GM18519 (cell line): ENCODE data around the gene CHP1.
"Not testable (repeated sequence)": the region's sequence is repeated elsewhere in the genome, so short reads cannot be mapped to it uniquely, and the experiment has no call there.

Experiments
- ATAC-seq: cut with Tn5 transposase; IDR thresholded peaks from one replicate; pipeline ENCODE4 v1.9.1; 2021; ENCODE audit warnings: mild to moderate bottlenecking, moderate library complexity; ENCODE audit not compliant: unreplicated experiment, low FRiP score

The CHP1 gene

DNA sequence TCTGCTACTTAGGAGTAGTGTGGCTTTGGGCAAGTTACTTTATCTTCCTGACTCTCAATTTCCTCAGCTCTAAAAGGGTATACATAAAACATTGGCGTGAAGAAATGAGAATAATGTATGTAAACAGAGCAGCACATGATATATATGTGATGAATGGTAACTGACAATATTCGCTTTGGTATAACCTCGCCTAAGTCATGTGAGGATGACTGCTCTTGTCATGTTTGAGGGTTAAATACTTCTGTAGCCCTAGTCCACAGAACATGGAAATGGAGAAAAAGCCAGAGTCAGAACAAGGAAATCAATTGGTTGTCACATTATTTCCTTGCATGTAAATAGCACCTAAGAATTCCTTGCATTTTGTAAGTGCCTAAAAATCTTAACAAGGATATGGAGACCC lies 25.0 kb downstream of the CHP1 start:
- no peak for ATAC-seq

DNA sequence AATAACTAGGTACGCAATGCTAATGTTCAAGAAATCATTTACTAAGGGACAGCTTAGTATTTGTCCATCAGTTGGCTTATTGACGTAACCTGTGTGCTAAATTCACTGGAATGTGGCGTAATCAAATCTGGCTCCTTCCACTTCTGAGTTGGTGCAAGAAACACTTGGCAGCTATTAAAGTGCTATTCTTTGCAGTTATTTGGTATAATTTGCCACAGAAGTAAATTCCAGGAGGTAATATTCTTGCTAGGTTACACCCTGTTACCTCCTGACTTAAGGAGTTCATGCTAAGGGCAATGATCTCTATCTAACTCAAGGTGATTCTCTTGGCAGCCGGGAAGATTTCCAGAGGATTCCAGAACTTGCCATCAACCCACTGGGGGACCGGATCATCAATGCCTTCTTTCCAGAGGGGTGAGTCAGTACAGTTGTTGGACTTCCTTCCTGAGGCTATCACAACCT lies 25.5 kb downstream of the CHP1 start:
- no peak for ATAC-seq

DNA sequence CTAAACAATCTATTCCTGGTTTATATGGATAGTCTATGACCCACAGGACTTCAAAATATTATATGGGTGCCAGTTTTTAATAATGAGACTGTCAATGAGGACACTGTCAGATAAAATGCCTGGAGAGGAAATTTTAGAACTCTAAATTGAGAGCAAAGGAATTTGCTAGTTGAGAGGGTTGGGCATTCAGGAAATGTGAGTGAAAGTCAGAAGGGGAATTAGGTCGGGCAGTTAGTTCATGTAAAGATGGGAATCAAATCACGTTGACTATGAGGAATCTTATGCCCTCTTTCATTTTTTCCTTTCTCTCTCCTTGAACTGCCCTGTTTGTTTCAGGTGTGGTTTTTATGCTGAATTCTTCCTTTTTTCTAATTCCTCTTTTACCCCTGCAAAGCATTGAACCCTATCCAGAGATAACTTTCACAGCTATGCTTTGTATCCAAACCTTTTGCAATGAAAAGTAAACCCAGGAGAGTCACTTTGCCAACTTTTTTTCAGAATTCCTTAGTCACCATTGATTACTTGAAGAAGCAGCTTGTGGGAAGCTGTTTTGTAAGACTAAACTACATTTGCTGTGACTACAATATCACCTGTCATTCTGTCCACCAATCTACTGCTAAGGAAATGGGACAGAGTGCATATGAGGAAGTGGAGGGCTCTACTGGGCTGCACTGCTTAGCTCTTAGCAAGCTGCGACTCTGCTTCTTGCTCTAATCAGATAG lies 27.8 kb downstream of the CHP1 start:
- no peak for ATAC-seq

DNA sequence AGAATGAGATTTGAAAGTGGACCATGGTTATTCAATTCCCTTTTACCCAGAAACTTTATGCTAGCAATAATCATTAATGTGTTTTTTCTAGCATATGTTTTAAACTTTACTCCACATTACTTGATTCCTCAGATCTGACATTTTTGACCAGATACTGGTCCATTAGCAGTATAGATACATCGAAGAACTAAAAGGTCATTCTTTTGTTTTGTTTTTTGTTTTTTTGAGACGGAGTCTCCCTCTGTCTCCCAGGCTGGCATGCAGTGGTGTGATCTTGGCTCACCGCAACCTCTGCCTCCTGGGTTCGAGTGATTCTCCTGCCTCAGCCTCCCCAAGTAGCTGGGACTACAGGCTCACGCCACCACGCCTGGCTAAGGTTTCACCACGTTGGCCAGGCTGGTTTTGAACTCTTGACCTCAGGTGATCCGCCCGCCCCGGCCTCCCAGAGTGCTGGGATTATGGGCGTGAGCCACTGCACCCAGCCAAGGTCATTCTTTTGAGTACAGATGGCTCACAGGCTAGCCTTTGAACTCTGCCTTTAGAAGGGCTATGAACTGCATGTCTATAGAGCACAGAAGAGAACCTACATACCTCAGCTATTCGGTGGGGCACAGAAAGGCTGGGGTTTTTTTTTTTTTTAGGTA lies 28.6 kb downstream of the CHP1 start:
- ATAC-seq: no peak

DNA sequence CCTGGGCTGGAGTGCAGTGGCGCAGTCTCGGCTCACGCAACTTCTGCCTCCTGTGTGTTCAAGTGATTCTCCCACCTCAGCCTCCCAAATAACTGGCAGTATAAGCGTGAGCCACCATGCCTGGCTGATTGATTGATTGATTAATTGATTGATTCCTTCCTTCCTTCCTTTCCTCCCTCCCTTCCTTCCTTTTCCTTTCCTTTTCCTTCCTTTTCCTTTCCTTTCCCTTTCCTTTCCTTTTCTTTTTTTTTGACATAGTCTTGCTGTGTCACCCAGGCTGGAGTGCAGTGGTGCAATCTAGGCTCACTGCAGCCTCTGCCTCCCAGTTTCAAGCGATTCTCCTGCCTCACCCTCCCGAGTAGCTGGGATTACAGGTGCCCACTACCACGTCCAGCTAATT lies 29.9 kb downstream of the CHP1 start:
- not testable (repeated sequence) for ATAC-seq

DNA sequence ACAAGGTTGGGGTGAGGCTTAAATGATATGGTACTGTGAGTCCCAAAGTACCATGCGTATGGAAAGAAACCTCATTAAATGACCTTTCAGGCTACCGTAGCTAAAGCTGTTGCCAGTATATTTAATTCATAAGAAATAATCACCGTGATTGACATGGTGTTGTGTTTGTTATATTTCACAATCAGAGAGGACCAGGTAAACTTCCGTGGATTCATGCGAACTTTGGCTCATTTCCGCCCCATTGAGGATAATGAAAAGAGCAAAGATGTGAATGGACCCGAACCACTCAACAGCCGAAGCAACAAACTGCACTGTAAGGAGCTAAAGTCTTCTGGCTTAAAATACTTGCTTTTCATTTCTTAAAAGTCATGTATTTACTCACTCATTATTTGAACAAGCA lies 31.5 kb downstream of the CHP1 start:
- ATAC-seq: no peak

DNA sequence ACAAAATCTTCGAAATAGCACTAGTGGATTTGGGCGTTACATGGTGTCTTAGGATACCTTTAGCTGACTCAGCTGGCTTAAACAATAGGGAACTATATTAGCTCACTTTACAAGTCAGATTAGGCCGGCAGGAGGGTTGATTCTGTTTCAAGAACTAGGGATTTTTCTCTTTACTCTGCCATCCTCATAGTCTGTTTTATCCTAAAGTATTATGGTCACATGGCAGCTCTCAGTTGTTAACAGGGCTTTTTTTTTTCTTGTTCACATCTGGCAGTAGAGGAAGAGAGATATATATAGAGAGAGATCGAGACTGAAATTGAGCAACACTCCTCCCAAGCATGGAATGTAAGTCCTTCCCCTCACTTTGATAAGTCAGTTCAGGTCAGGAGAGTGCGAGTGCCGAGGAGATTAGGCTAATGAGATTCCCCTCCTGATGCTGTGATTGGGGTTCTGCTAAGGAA lies 32.9 kb downstream of the CHP1 start:
- ATAC-seq: no peak

DNA sequence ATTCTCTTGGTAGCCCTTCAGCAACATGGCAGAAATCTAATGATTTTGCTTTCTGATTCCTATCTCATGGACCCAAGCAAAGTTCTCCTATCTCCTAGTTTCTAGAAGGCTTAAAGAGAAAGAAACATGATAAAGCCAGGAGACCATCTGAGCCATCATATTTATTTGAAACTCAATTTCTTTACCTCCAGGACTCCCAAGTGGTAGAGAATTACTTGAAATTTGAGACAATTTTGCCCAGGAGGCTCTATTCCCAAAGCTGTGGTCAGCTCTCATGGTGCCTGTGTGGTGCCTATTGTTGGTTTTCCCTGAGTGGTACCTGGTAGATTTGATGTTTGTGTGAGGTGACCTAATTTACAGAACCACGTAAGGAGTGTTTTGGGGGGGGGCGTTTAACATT lies 38.8 kb downstream of the CHP1 start:
- no peak for ATAC-seq

DNA sequence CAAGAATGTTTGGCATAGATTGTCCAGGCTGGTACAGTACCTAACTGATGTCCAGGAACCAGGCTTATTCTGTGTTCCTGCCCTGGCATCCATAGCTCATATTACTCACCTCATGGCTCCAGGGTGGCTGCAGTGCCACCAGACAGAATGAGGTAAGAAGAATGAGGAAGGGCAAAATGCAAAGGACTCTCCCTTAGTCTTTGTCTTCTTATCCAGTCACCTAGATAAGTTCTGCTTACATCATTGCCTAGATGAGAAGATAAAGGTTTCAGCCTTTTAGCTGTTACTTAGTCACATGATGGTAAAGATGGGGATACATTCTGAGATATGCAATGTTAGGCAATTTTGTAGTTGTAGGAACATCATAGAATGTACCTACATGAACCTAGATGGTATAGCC lies 45.8 kb downstream of the CHP1 start:
- ATAC-seq: no peak

DNA sequence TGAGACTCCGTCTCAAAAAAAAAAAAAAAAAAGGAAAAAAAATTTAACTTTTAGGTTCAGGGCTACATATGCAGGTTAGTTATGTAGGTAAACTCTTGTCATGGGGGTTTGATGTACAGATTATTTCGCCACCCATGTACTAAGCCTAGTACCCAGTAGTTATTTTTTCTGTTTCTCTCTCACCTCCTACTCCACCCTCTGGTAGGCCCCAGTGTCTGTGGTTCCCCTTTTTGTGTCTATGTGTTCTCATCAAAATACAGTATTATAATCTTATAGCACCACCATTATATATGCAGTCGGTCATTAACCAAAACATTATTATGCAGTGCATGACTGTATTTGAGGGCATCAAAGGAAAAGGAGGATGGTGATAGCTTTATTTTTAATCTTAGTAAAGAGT lies 47.3 kb downstream of the CHP1 start:
- no peak for ATAC-seq

DNA sequence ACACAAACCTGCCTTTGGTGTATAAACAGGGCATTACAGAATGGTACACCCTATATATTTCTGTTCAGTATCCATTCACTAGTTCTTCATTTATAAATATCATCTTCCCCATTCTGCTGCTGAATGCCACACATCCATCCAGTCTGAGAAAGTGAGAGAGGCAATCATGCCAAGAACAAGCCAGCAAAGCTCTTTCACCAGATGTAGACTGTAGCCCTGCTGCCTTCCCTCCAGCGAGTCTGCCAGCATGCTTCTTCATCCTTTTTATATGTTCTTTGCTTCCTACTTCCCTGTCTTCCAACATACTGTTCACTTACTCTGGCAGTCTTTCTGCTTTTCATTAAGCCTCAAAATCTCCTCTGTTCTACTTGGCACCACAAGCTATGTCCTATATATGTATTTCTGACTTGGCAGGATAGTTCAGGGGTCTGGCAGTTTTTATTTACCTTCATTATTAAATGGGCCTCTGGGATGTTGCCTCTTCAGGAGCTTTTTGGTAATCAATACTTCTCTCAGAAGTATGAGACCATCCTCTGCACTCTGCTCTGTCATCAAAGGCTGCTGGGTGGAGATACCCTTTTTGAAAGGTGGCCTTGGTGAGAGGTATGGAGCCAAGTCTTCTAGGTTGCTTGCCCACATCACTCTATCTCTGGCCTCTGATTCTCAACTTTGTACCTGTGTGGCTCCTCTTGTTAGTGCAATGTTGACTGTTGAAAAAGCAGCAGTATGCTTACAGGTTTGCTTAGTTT lies 48.6 kb downstream of the CHP1 start:
- ATAC-seq: no peak

DNA sequence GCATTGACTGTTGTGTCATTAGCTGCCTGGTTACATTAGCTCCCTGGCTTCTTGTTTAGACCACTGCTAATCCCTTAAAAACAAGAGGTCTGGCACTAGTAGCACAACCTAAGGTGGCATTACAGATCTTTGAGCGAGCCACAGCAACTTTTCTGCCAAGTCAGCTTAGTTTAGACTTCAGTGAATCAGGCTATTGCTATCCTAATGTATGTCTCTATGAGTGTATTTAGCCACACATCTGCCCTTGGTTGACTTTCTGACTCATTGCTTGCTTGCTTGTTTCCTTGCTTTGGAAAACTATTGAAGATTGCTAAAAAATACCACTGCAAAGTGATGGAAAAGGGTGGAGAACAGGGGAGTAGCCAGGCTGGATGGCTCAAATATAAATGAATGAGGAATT lies 50.2 kb downstream of the CHP1 start:
- no peak for ATAC-seq

DNA sequence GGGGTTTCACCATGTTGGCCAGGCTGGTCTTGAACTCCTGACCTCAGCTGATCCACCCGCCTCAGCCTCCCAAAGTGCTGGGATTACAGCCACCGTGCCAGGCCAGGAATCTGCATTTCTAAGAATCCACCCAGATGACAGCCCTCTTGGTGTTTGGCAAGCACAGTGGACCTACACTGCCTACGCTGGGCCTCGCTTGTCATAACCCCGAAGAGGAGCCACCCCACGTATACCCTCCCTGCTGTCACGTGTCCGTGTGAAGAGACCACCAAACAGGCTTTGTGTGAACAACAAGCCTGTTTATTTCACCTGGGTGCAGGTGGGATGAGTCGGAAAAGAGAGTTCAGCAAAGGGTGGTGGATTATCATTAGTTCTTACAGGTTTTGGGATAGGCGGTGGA lies 51.4 kb downstream of the CHP1 start:
- ATAC-seq: not testable (repeated sequence)

DNA sequence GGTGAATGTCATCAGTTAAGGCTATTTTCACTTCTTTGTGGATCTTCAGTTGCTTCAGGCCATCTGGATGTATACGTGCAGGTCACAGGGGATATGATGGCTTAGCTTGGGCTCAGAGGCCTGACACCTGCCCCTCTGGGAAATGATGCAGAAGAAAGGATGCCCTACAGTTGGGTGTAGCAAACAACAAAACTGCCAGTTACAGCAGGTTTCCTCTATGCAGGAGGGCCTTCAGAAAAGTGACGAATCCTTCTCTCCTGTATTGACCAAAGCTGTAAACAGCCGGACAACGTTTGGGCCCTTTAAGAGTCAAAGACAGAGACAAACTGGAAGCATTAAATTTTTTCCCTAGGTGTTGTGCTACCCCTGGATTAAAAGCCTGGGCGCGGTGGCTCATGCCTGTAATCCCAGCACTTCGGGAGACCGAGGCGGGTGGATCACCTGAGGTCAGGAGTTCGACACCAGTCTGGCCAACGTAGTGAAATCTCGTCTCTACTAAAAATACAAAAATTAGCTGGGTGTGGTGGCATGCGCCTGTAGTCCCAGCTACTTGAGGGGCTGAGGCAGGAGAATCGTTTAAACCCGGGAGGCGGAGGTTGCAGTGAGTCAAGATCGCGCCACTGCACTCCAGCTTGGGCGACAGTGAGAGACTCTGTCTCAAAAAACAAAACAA lies 52.0 kb downstream of the CHP1 start:
- not testable (repeated sequence) for ATAC-seq

DNA sequence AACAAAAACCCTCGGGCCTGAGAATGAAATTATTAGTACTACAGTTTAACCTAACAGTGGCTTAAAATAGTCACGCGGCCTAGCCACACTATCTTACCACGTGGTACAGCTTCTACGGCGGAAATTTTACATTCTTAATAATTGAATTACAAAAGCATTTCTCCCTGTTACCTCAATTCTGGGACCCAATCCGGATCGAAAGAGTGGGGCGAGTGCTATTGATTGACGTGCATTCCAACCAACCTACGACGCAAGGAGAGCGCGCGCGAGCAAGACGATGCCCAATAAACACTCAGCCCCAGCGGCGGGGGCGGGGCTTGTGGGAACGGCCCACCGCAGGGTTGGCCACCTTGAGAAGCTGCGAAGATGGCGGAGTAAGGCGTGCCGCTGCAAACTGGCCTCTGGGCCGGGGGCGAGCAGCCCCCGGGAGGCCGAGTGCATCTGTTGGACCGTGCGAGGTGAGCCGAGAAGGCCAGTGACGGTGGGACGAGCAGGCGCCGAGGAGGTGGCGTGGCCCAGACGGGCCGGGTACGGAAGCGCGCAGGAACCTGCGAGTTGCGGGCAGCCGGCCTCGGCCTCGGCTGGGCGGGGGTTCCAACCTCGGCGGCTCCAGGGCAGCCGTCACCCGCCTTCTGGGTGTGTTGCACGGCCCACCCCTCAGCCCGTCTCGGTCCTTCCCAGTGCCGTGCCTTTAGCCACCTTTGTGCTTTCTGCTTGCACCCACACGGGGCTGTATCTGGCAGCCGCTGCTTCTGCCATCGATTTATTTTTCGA lies 52.8 kb downstream of the CHP1 start:
- peak; percentile 84 for ATAC-seq

DNA sequence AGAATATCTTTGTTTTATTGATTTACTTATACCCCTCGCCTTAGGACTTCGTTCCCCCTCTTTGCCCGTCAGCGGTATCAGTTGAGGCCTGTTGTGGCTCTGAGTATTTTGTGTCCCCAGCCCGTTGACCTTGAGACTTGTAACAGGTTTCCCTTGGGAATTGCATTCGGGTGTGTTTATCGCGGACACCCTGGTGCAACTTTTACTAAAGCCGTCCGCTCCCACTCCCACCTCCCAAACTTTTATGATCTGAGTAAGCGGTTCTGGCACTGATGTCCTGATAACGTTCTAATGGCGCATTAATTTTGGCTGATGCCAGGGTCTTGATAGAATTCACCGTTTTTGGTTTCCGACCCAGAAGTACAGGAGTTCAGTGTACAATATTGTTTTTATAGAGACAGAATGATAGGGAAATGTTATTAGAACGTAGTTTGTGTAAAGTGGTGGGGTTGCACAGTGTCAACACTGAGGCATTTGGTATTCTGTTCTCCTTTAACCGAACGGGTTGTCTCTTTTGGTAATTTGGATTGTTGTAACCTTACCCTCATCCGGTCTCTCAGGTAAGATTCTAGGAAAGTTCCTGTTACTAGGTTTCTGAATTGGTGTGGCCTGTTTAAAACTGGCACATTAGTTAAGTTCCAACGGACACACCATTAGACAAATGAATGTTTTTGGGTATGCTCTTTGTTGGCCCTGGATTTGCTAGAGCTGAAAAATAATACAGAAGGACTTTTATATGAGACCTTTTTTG lies 53.5 kb downstream of the CHP1 start:
- no peak for ATAC-seq

DNA sequence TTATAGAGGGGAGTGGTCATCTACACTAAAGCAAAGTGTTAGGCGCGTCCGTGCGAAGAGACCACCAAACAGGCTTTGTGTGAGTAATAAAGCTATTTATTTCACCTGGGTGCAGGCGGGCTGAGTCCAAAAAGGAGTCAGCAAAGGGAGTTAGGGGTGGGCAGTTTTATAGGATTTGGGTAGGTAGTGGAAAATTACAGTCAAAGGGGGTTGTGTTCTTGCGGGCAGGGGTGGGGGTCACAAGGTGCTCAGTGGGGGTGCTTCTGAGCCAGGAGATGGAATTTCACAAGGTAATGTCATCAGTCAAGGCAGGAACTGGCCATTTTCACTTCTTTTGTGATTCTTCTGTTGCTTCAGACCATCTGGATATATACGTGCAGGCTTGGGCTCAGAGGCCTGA lies 54.2 kb downstream of the CHP1 start:
- ATAC-seq: no peak

DNA sequence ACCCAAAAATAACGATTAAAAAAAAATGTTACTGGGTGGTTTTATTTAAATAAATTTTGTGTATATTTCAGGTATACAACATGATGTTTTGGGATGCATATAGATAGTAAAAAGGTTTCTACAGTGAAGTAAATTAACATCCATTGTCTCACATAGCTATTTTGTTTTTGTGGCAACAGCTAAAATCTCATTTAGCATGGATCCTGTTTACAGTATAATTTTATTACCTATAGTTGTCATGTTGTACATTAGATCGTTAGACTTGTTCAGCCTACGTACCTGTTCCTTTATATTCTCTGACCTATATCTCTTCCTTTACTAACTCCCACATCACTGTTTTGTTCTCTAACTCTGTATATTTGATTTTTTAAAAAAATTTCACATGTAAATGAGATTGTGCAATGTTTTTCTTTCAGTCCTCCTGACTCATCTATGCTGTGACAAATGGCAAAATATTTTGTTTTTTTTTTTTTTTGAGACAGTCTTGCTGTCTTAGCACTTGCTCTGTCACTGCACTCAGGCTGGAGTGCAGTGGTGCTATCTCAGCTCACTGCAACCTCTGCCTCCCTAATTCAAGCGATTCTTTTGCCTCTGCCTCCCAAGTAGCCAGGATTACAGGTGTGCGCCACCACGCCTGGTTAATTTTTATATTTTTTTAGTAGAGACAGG lies 55.7 kb downstream of the CHP1 start:
- ATAC-seq: no peak

DNA sequence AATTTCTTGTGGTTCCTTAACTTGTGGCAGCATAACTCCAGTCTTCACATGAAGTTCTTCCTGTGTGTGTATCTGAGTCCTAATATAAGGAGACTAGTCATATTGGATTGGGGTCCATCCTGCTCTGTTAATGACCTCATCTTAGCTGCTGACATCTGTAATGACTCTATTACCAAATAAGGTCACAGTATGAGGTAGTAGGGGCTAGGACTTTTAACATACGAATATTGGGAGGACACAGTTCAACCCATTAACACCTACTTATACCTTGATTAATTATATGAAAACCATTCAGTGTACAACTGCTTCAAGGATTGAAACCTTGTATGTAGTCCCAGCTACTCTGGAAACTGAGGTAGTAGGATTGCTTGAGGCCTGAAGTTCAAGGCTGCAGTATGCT lies 57.4 kb downstream of the CHP1 start:
- no peak for ATAC-seq
